Ovary (tissue), 9 donors: ENCODE measurements around the gene PRODH2. TPM values are rescaled to one million over a fixed set of nuclear protein-coding genes. Genes with fewer than 3 reads are reported as not detected.

Experiments used
- DNase-seq, 5 donors: peaks; one replicate each; pipeline ENCODE4 v3.0.0-alpha.2; 2019 to 2020
- H3K27ac ChIP-seq, 2 donors: fragments of 200-600 bp; one replicate each; pipeline versions ENCODE4 v1.5.1 to v1.8.0; 2019 to 2022
- H3K27me3 ChIP-seq: fragments of 200-600 bp; one replicate; pipeline ENCODE4 v1.8.0; 2022
- H3K36me3 ChIP-seq: fragments of 200-600 bp; sonication (generic); one replicate; pipeline ENCODE4 v1.5.1; 2019
- H3K4me1 ChIP-seq: one replicate; pipeline ENCODE4 v1.8.1; 2013; ENCODE audit warnings: mild to moderate bottlenecking, moderate library complexity; ENCODE audit not compliant: insufficient read depth
- H3K4me3 ChIP-seq: fragments of 200-600 bp; sonication (generic); one replicate; pipeline ENCODE4 v1.5.1; 2017
- H3K9me3 ChIP-seq, 2 donors: fragments of 200-600 bp in 1 of 2; sonication (generic) in 1 of 2; one replicate each; pipeline versions ENCODE4 v1.5.1 to v1.8.1; 2013 to 2019; ENCODE audit warnings: mild to moderate bottlenecking in 1 of 2, moderate library complexity in 1 of 2
- CTCF ChIP-seq, 3 donors: fragments of 450-650 bp in 2 of 3; fragments of 200-600 bp in 1 of 3; IDR thresholded peaks; one replicate each; pipeline versions ENCODE4 v1.5.1 to v1.8.0; 2016 to 2022; ENCODE audit warnings: antibody characterized with exemption in 3 of 3, mild to moderate bottlenecking in 1 of 3
- EP300 ChIP-seq: sonication (generic); formaldehyde crosslinking; IDR thresholded peaks from one replicate; pipeline ENCODE4 v1.6.1; 2017; ENCODE audit warnings: antibody characterized with exemption
- POLR2A ChIP-seq: fragments of 450-650 bp; IDR thresholded peaks from one replicate; pipeline ENCODE4 v1.6.1; 2017; ENCODE audit warnings: antibody characterized with exemption, mild to moderate bottlenecking, moderate library complexity
- WGBS, 3 donors: extraction: QIAGEN DNeasy Blood & Tissue Kit in 1 of 3; methylation state at CpG; one replicate each; pipeline versions ENCODE4 v1.1.5 to v1.1.7; 2013 to 2017; 5-methylcytosine and 5-hydroxymethylcytosine counted together
- intact Hi-C, 4 donors: fragments of 100-400 bp; cut with DNase I; formaldehyde crosslinking; loops; one replicate each; pipeline versions ENCODE4 v1.11.0 to v1.15.1; 2022 to 2023
- polyA plus RNA-seq, 2 donors: library from polyadenylated mRNA; stranded (reverse); fragments of 200-250 nt in 1 of 2; fragments of 350-450 nt in 1 of 2; fragmentation: Illumina TruSeq in 1 of 2; extraction: RNeasy Lipid Tissue Mini Kit (QIAGEN cat#74804) in 1 of 2; gene quantifications; one replicate each; pipeline ENCODE4 v1.2.3, GENCODE V29; 2013 to 2014
- total RNA-seq, 7 donors: library from RNA; depleted of rRNA in 2 of 7; stranded (reverse); fragments of >200 nt in 2 of 7; fragmentation: NEBNext Ultra II Directional in 3 of 7; extraction: Animal tissue kit (Norgen Biotek cat#: 25700) in 3 of 7; gene quantifications; one replicate each; pipeline versions ENCODE4 v1.1.0 to v1.2.4, GENCODE V29; 2016 to 2023
- donor health status: DM: no; HTN: no; CAD: no; lungs with moderate emphysema.
- donor health status: DM: no; HTN: no; CAD: no.
- donor health status: Bipolar disorder and iron deficiency.
- donor health status: DM: yes; HTN: yes; CAD: no.
- donor health status: DM: no; HTN: no; CAD: no.
- donor health status: DM: yes; HTN: yes; CAD: no.

Gene PRODH2
- total and polyA plus RNA-seq, 9 donors, result 0.41 TPM; not detected in 8

GRCh38 chr19:35816262-35816661 is 3.6 kb upstream of the PRODH2 start:
- Histone ChIP-seq H3K36me3 (no peaks in the 10 kb centered on the region), H3K27ac (no peak overlapping the region), H3K4me1 (no peaks in the 10 kb centered on the region), H3K9me3 (no peaks in the 10 kb centered on the region), H3K27me3 (no peaks in the 10 kb centered on the region), H3K4me3 (no peak overlapping the region)
- DNase-seq, result no peak
- intact Hi-C loops, result loop anchor here in 1 of 4 donors (5.0 to 10.0 kb wide), 2 partner anchors 101 to 124 kb away; partner anchors contain the start of gene KMT2B
- WGBS, 3 donors, result 19 to 25% (median 24%) methylated on average over 6 of the region's 6 CpGs
- TF ChIP-seq EP300, result no peak
- no peak for TF ChIP-seq POLR2A
- TF ChIP-seq CTCF (IDR thresholded peaks at IDR 0.05), result no peak

- Histone ChIP-seq H3K36me3 (no peaks in the 10 kb centered on the region), H3K27ac (no peak overlapping the region), H3K9me3 (no peaks in the 10 kb centered on the region), H3K4me3 (no peak overlapping the region), H3K4me1 (no peaks in the 10 kb centered on the region), H3K27me3 (no peaks in the 10 kb centered on the region)
- no peak for TF ChIP-seq CTCF (IDR thresholded peaks at IDR 0.05)
- WGBS, 3 donors, result 79 to 86% (median 82%) methylated on average over 11 of the region's 11 CpGs
- no peak for DNase-seq
- intact Hi-C loops, result loop anchor here in 1 of 4 donors (10.0 kb wide), 1 partner anchor 98 kb away; the partner anchor contains the start of gene KMT2B
These were observed 622 bp upstream of the PRODH2 start for GRCh38 chr19:35813043-35813890.

GRCh38 chr19:35811317-35812219 is 1.1 kb downstream of the PRODH2 start:
- Histone ChIP-seq H3K4me3 (no peak overlapping the region), H3K27me3 (no peaks in the 10 kb centered on the region), H3K4me1 (no peaks in the 10 kb centered on the region), H3K27ac (no peak overlapping the region), H3K9me3 (no peaks in the 10 kb centered on the region), H3K36me3 (no peaks in the 10 kb centered on the region)
- no peak for DNase-seq
- WGBS, 3 donors, result 54 to 63% (median 58%) methylated on average over 9 to 18 of the region's 18 CpGs
- TF ChIP-seq POLR2A, result no peak
- no peak for TF ChIP-seq CTCF (IDR thresholded peaks at IDR 0.05)
- TF ChIP-seq EP300, result no peak
- intact Hi-C loops, result loop anchor here in 1 of 4 donors (10.0 kb wide), 1 partner anchor 97 kb away; the partner anchor contains the start of gene KMT2B

GRCh38 chr19:35807633-35808032 is 5.0 kb downstream of the PRODH2 start:
- H3K4me1 ChIP-seq, result no peaks in the 10 kb centered on the region
- H3K27me3 ChIP-seq, result no peaks in the 10 kb centered on the region
- H3K4me3 ChIP-seq, result no peak overlapping the region
- DNase-seq, result no peak
- intact Hi-C loops, result no loop called here
- no peak overlapping the region for H3K27ac ChIP-seq
- H3K36me3 ChIP-seq, result no peaks in the 10 kb centered on the region
- TF ChIP-seq CTCF (IDR thresholded peaks at IDR 0.05) (no peak), EP300 (no peak), POLR2A (no peak)
- 82 to 89% (median 83%) methylated on average over 5 of the region's 5 CpGs for WGBS, 3 donors
- H3K9me3 ChIP-seq, result no peaks in the 10 kb centered on the region
